EL (cell line): Measurements from ENCODE around the gene SPACA4.
A peak's percentile ranks its signal among the peaks of the same experiment; 100 is the strongest.

Experiments
- DNase-seq: peaks from one replicate; pipeline ENCODE4 v3.0.0-alpha.2; 2016

The SPACA4 gene

GRCh38 chr19:48635966-48636858 lies 29.7 kb downstream of the SPACA4 start:
- peak; percentile 2 for DNase-seq

GRCh38 chr19:48636859-48637448 lies 30.4 kb downstream of the SPACA4 start, which contains the start of gene DBP:
TSS of gene DBP (minus strand) at chr19:48637379. CDS start at chr19:48636994, 385 bp downstream.
- peak; percentile 48 for DNase-seq

- DNase-seq, result peak; percentile 99
Observed at GRCh38 chr19:48637449-48637947, 31.0 kb downstream of the SPACA4 start.

- peak; percentile 93 for DNase-seq
Observed at GRCh38 chr19:48637948-48638830, 31.6 kb downstream of the SPACA4 start.

- peak; percentile 8 for DNase-seq
Observed at GRCh38 chr19:48638831-48639381, 32.4 kb downstream of the SPACA4 start.

GRCh38 chr19:48639483-48640375 lies 33.2 kb downstream of the SPACA4 start:
- peak; percentile 1 for DNase-seq

- no peak for DNase-seq
Observed at GRCh38 chr19:48641850-48642249, 35.3 kb downstream of the SPACA4 start.

- no peak for DNase-seq
Observed at GRCh38 chr19:48642862-48643261, 36.3 kb downstream of the SPACA4 start.

GRCh38 chr19:48644355-48644754 lies 37.8 kb downstream of the SPACA4 start:
- no peak for DNase-seq

GRCh38 chr19:48644839-48645619 lies 38.5 kb downstream of the SPACA4 start:
- DNase-seq, result peak; percentile 72

- no peak for DNase-seq
Observed at GRCh38 chr19:48645620-48646000, 39.1 kb downstream of the SPACA4 start.

GRCh38 chr19:48646001-48646721 lies 39.6 kb downstream of the SPACA4 start, which contains the start of gene CA11:
TSS of gene CA11 (minus strand) at chr19:48646187. CDS start at chr19:48645632, 555 bp downstream.
- DNase-seq, result peak; percentile 88

- DNase-seq, result no peak
Observed at GRCh38 chr19:48646722-48647216, 40.2 kb downstream of the SPACA4 start.

- DNase-seq, result no peak
Observed at GRCh38 chr19:48648134-48648533, 41.6 kb downstream of the SPACA4 start.

GRCh38 chr19:48650974-48651682 lies 44.6 kb downstream of the SPACA4 start:
- DNase-seq, result no peak

GRCh38 chr19:48651683-48652048 lies 45.1 kb downstream of the SPACA4 start:
- no peak for DNase-seq

- DNase-seq, result no peak
Observed at GRCh38 chr19:48654299-48655059, 47.9 kb downstream of the SPACA4 start.

- DNase-seq, result peak; percentile 93
Observed at GRCh38 chr19:48656840-48657474, 50.4 kb downstream of the SPACA4 start.
